ENCODE results near the gene CSMD2. TPM values are rescaled to one million over a fixed set of nuclear protein-coding genes. Genes with fewer than 3 reads are reported as not detected.
"Not testable (repeated sequence)": the region's sequence is repeated elsewhere in the genome, so short reads cannot be mapped to it uniquely, and the experiment has no call there.

Gene CSMD2
- total and polyA plus RNA-seq, 12 donors, result 0.35 to 5.1 (median 1.5) TPM

DNA sequence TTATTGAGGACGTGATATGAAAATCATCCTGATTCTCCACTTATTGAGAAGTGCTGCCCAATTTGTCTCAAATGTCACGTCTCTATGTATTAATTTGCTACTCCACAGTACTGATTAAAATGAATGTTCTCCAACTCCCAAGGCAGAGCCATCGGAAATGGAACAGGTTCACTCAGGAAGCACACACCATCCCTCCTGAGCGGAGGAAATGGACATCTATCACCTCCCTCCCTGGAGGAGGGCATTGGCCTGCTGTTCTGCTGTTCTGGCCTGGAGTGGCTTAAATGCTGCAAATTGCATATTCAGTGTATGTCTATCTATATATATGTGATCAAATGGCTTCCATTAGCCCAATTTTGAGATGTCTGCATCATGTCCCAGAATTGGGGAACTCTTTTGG is 140.5 kb downstream of the CSMD2 start:
- TF ChIP-seq POLR2A (IDR thresholded peaks at IDR 0.05) (no peak), CTCF (IDR thresholded peaks at IDR 0.05) (no peak)
- 71 to 90% (median 86%) methylated on average over 4 of the region's 4 CpGs for WGBS, 4 donors
- intact Hi-C loops (cut with DNase I), result no loop called here

GRCh38 chr1:34019741-34020552 is 145.1 kb downstream of the CSMD2 start:
- Histone ChIP-seq H3K27me3 (no peaks in the 10 kb centered on the region), H3K27ac (no peak overlapping the region), H3K4me3 (no peak overlapping the region), H3K36me3 (replicated peaks in 1 of 2) (no peaks in the 10 kb centered on the region), H3K9me3 (replicated peaks in 1 of 3) (no peaks in the 10 kb centered on the region), H3K4me1 (replicated peaks in 1 of 2) (no peaks in the 10 kb centered on the region)
- intact Hi-C loops (cut with DNase I), result loop anchor here in 1 of 2 donors (10.0 kb wide), 1 partner anchor 285 kb away; no protein-coding TSS in a partner anchor
- WGBS, 4 donors, result 80 to 93% (median 86%) methylated on average over 7 of the region's 7 CpGs
- no peak for TF ChIP-seq CTCF (IDR thresholded peaks at IDR 0.05)
- no peak for TF ChIP-seq POLR2A (IDR thresholded peaks at IDR 0.05)
- DNase-seq, result no peak

More for the DNA sequence above, 140.5 kb downstream of the CSMD2 start:
- Histone ChIP-seq H3K4me1 (replicated peaks in 1 of 2) (no peaks in the 10 kb centered on the region), H3K36me3 (replicated peaks in 1 of 2) (no peaks in the 10 kb centered on the region), H3K27ac (no peak overlapping the region), H3K9me3 (replicated peaks in 1 of 3) (no peaks in the 10 kb centered on the region), H3K27me3 (no peaks in the 10 kb centered on the region), H3K4me3 (no peak overlapping the region)
- no peak for DNase-seq

DNA sequence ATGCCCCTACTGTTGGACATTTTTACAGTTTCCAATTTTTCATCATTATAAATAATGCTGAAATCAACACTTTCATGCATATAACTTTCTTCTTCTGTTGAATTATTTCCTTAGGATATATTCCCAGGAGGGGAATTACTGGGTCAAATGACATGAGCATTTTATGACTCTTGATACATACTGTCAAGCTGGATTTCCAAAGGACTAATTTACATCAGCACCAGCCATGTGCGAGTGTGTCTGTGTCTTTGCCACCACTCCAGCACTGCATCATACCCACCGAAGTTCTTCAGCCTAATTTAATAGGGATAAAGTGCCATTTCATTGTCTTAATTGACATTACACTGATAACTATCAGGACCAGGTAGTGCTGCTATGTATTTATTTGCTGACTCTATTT is 146.7 kb downstream of the CSMD2 start:
- no peaks in the 10 kb centered on the region for H3K36me3 ChIP-seq (replicated peaks in 1 of 2)
- 64 to 79% (median 67%) methylated on average over 2 of the region's 2 CpGs for WGBS, 4 donors
- no peaks in the 10 kb centered on the region for H3K27me3 ChIP-seq
- no peak for DNase-seq
- intact Hi-C loops (cut with DNase I), result loop anchor here in 1 of 2 donors (10.0 kb wide), 1 partner anchor 283 kb away; no protein-coding TSS in a partner anchor
- no peak overlapping the region for H3K27ac ChIP-seq
- no peak overlapping the region for H3K4me3 ChIP-seq
- no peaks in the 10 kb centered on the region for H3K9me3 ChIP-seq (replicated peaks in 1 of 3)
- H3K4me1 ChIP-seq (replicated peaks in 1 of 2), result no peaks in the 10 kb centered on the region
- TF ChIP-seq CTCF (IDR thresholded peaks at IDR 0.05) (no peak), POLR2A (IDR thresholded peaks at IDR 0.05) (no peak)

- H3K27me3 ChIP-seq; H3K36me3 ChIP-seq (replicated peaks in 1 of 2); H3K4me1 ChIP-seq (replicated peaks in 1 of 2); DNase-seq; H3K9me3 ChIP-seq (replicated peaks in 1 of 3); H3K4me3 ChIP-seq; H3K27ac ChIP-seq: not testable (repeated sequence)
- intact Hi-C loops (cut with DNase I), result loop anchor here in 1 of 2 donors (10.0 kb wide), 1 partner anchor 281 kb away; no protein-coding TSS in a partner anchor
- 89 to 98% (median 93%) methylated on average over 3 of the region's 3 CpGs for WGBS, 4 donors
Observed at GRCh38 chr1:34016281-34016680, 148.7 kb downstream of the CSMD2 start.
